ENCODE results near the gene CTNNA1. TPM values are rescaled to one million over a fixed set of nuclear protein-coding genes. Genes with fewer than 3 reads are reported as not detected.
"Not testable (repeated sequence)": the region's sequence is repeated elsewhere in the genome, so short reads cannot be mapped to it uniquely, and the experiment has no call there.

Gene CTNNA1
- total RNA-seq, 1 donor from 2014 or later = 359 TPM

GRCh38 chr5:138757061-138757776 is 4.0 kb downstream of the CTNNA1 start:
- Mint-ChIP-seq H3K27ac (ENCODE audit: unreplicated experiment) (no peak overlapping the region), H3K27me3 (ENCODE audit: low read depth, unreplicated experiment) (no peaks in the 10 kb centered on the region), H3K9me3 (ENCODE audit: unreplicated experiment) (peaks cover 10% of the 10 kb centered on the region), H3K36me3 (ENCODE audit: low read depth, unreplicated experiment) (peaks cover 29% of the 10 kb centered on the region), H3K4me1 (ENCODE audit: low read depth, unreplicated experiment) (peaks cover 30% of the 10 kb centered on the region), H3K4me3 (ENCODE audit: unreplicated experiment) (peak overlapping the region; percentile 58)
- DNase-seq (ENCODE audit: low read depth) (no peak), FAIRE-seq (no peak)
- peaks cover 24% of the 10 kb centered on the region for H3K4me1 ChIP-seq (ENCODE audit: insufficient read depth, low read length)
- peaks cover 8% of the 10 kb centered on the region for H3K36me3 ChIP-seq (ENCODE audit: insufficient read depth, low read length)
- no peak overlapping the region for H3K9ac ChIP-seq (ENCODE audit: low read length)
- peaks cover 72% of the 10 kb centered on the region for H4K20me1 ChIP-seq (ENCODE audit: insufficient read depth, low read length)
- peak overlapping the region; percentile 33 for H3K4me2 ChIP-seq (ENCODE audit: low read length)
- H3K4me3 ChIP-seq (ENCODE audit: insufficient read depth, low read depth, low read length) = no peak overlapping the region
- H3K9me3 ChIP-seq (ENCODE audit: insufficient read depth, low read depth, low read length) = no peaks in the 10 kb centered on the region
- H3K27me3 ChIP-seq (ENCODE audit: insufficient read depth, low read length) = no peaks in the 10 kb centered on the region
- H3K27ac ChIP-seq (ENCODE audit: low read depth, low read length) = no peak overlapping the region
- peaks cover 88% of the 10 kb centered on the region for H3K79me2 ChIP-seq (ENCODE audit: insufficient read depth, low read length)
- no peak overlapping the region for H2AFZ ChIP-seq (ENCODE audit: low read depth, low read length)
- no peak for TF ChIP-seq EZH2 (IDR thresholded peaks at IDR 0.05; ENCODE audit: insufficient read depth, low read length)
- TF ChIP-seq, protein P1, sequence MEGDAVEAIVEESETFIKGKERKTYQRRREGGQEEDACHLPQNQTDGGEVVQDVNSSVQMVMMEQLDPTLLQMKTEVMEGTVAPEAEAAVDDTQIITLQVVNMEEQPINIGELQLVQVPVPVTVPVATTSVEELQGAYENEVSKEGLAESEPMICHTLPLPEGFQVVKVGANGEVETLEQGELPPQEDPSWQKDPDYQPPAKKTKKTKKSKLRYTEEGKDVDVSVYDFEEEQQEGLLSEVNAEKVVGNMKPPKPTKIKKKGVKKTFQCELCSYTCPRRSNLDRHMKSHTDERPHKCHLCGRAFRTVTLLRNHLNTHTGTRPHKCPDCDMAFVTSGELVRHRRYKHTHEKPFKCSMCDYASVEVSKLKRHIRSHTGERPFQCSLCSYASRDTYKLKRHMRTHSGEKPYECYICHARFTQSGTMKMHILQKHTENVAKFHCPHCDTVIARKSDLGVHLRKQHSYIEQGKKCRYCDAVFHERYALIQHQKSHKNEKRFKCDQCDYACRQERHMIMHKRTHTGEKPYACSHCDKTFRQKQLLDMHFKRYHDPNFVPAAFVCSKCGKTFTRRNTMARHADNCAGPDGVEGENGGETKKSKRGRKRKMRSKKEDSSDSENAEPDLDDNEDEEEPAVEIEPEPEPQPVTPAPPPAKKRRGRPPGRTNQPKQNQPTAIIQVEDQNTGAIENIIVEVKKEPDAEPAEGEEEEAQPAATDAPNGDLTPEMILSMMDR (IDR thresholded peaks at IDR 0.05; ENCODE audit: insufficient read depth, low read depth, low read length) = no peak

- Mint-ChIP-seq H3K4me1 (ENCODE audit: low read depth, unreplicated experiment) (peaks cover 27% of the 10 kb centered on the region), H3K4me3 (ENCODE audit: unreplicated experiment) (no peak overlapping the region), H3K9me3 (ENCODE audit: unreplicated experiment) (peaks cover 12% of the 10 kb centered on the region), H3K27me3 (ENCODE audit: low read depth, unreplicated experiment) (no peaks in the 10 kb centered on the region), H3K36me3 (ENCODE audit: low read depth, unreplicated experiment) (peaks cover 32% of the 10 kb centered on the region), H3K27ac (ENCODE audit: unreplicated experiment) (no peak overlapping the region)
- Histone ChIP-seq H3K9ac (ENCODE audit: low read length) (no peak overlapping the region), H3K36me3 (ENCODE audit: insufficient read depth, low read length) (peaks cover 8% of the 10 kb centered on the region), H3K27me3 (ENCODE audit: insufficient read depth, low read length) (no peaks in the 10 kb centered on the region), H2AFZ (ENCODE audit: low read depth, low read length) (no peak overlapping the region), H3K79me2 (ENCODE audit: insufficient read depth, low read length) (peaks cover 97% of the 10 kb centered on the region), H3K27ac (ENCODE audit: low read depth, low read length) (no peak overlapping the region), H3K4me2 (ENCODE audit: low read length) (peak overlapping the region; percentile 44), H3K9me3 (ENCODE audit: insufficient read depth, low read depth, low read length) (no peaks in the 10 kb centered on the region), H3K4me1 (ENCODE audit: insufficient read depth, low read length) (peaks cover 10% of the 10 kb centered on the region), H4K20me1 (ENCODE audit: insufficient read depth, low read length) (peaks cover 90% of the 10 kb centered on the region), H3K4me3 (ENCODE audit: insufficient read depth, low read depth, low read length) (no peak overlapping the region)
- no peak for TF ChIP-seq EZH2 (IDR thresholded peaks at IDR 0.05; ENCODE audit: insufficient read depth, low read length)
- TF ChIP-seq, protein P1 (IDR thresholded peaks at IDR 0.05; ENCODE audit: insufficient read depth, low read depth, low read length) = no peak
- FAIRE-seq (no peak), DNase-seq (ENCODE audit: low read depth) (peak; percentile 31)
Observed at GRCh38 chr5:138760448-138761110, 7.4 kb downstream of the CTNNA1 start.

DNA sequence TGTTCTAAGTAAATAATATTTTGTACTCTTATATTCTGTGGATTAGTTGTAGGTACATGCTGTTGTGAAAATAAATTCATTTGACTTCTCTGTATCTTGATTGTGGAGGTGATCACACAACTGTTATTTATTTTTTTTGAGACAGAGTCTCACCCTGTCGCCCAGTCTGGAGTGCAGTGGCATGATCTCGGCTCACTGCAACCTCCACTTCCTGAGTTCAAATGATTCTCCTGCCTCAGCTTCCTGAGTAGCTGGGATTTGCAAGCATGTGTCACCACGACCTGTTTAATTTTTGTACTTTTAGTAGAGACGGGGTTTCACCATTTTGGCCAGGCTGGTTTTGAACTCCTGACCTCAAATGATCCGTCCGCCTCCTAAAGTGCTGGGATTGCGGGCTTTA is 7.9 kb downstream of the CTNNA1 start:
- not testable (repeated sequence) for H3K4me3 ChIP-seq (ENCODE audit: insufficient read depth, low read depth, low read length); H3K36me3 ChIP-seq (ENCODE audit: insufficient read depth, low read length); FAIRE-seq; H3K9ac ChIP-seq (ENCODE audit: low read length); H3K27ac ChIP-seq (ENCODE audit: low read depth, low read length); H3K27me3 ChIP-seq (ENCODE audit: insufficient read depth, low read length); H3K4me3 Mint-ChIP-seq (ENCODE audit: unreplicated experiment); DNase-seq (ENCODE audit: low read depth); H3K4me1 ChIP-seq (ENCODE audit: insufficient read depth, low read length); H3K27me3 Mint-ChIP-seq (ENCODE audit: low read depth, unreplicated experiment); H3K27ac Mint-ChIP-seq (ENCODE audit: unreplicated experiment); H2AFZ ChIP-seq (ENCODE audit: low read depth, low read length); H3K9me3 ChIP-seq (ENCODE audit: insufficient read depth, low read depth, low read length)
- peaks cover 88% of the 10 kb centered on the region for H4K20me1 ChIP-seq (ENCODE audit: insufficient read depth, low read length)
- Mint-ChIP-seq H3K9me3 (ENCODE audit: unreplicated experiment) (peaks cover 12% of the 10 kb centered on the region), H3K36me3 (ENCODE audit: low read depth, unreplicated experiment) (peaks cover 34% of the 10 kb centered on the region), H3K4me1 (ENCODE audit: low read depth, unreplicated experiment) (peaks cover 30% of the 10 kb centered on the region)
- peaks cover 96% of the 10 kb centered on the region for H3K79me2 ChIP-seq (ENCODE audit: insufficient read depth, low read length)
- peak overlapping the region; percentile 44 for H3K4me2 ChIP-seq (ENCODE audit: low read length)

GRCh38 chr5:138761670-138762069 is 8.4 kb downstream of the CTNNA1 start:
- Mint-ChIP-seq H3K9me3 (ENCODE audit: unreplicated experiment) (peaks cover 12% of the 10 kb centered on the region), H3K4me1 (ENCODE audit: low read depth, unreplicated experiment) (peaks cover 29% of the 10 kb centered on the region), H3K36me3 (ENCODE audit: low read depth, unreplicated experiment) (peaks cover 31% of the 10 kb centered on the region), H3K27ac (ENCODE audit: unreplicated experiment) (peak overlapping the region; percentile 36)
- H3K4me3 ChIP-seq (ENCODE audit: insufficient read depth, low read depth, low read length); H3K27me3 Mint-ChIP-seq (ENCODE audit: low read depth, unreplicated experiment); H3K27ac ChIP-seq (ENCODE audit: low read depth, low read length); H2AFZ ChIP-seq (ENCODE audit: low read depth, low read length); H3K9ac ChIP-seq (ENCODE audit: low read length); H3K9me3 ChIP-seq (ENCODE audit: insufficient read depth, low read depth, low read length); H3K36me3 ChIP-seq (ENCODE audit: insufficient read depth, low read length); FAIRE-seq; H3K4me3 Mint-ChIP-seq (ENCODE audit: unreplicated experiment); H3K4me1 ChIP-seq (ENCODE audit: insufficient read depth, low read length); H3K27me3 ChIP-seq (ENCODE audit: insufficient read depth, low read length); DNase-seq (ENCODE audit: low read depth): not testable (repeated sequence)
- Histone ChIP-seq H4K20me1 (ENCODE audit: insufficient read depth, low read length) (peaks cover 88% of the 10 kb centered on the region), H3K79me2 (ENCODE audit: insufficient read depth, low read length) (peaks cover 96% of the 10 kb centered on the region), H3K4me2 (ENCODE audit: low read length) (peak overlapping the region; percentile 44)

Data from astrocyte (in vitro differentiated cells and primary cell).